DND-41 (cell line): Measurements from ENCODE around the gene NKX3-2.
"Not testable (repeated sequence)": the region's sequence is repeated elsewhere in the genome, so short reads cannot be mapped to it uniquely, and the experiment has no call there.

Experiments
- CTCF ChIP-seq: IDR thresholded peaks from 2 replicates; pipeline ENCODE4 v1.5.1; 2012; ENCODE audit warnings: borderline replicate concordance, low read length, moderate library complexity, mild to moderate bottlenecking; ENCODE audit not compliant: poor library complexity, severe bottlenecking; ENCODE audit errors: extremely low read depth
- EZH2 ChIP-seq: IDR thresholded peaks from 3 replicates; pipeline ENCODE4 v1.6.1; 2012; ENCODE audit warnings: borderline replicate concordance, low read depth, mild to moderate bottlenecking, moderate library complexity, low read length, inconsistent platforms; ENCODE audit not compliant: severe bottlenecking

DNA sequence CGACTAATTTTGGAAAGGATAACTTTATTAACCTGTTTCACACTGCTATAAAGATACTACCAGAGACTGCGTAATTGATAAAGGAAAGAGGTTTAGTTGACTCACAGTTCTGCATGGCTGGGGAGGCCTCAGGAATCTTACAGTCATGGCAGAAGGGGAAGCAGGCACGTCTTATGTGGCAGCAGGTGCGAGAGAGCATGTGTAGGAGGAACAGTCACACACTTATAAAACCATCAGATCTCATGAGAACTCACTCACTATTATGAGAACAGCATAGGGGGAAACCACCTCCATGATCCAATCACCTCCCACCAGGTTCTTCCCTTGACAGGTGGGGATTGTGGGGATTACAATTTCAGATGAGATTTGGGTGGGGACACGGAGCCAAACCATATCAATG is 15.8 kb upstream of the NKX3-2 start:
- TF ChIP-seq CTCF, EZH2: not testable (repeated sequence)
